Testis (tissue), 2 donors: Measurements from ENCODE around the gene KLHL3.

ENCODE experiments used
- POLR2A ChIP-seq: fragments of 450-650 bp; IDR thresholded peaks from one replicate; pipeline ENCODE4 v1.6.1; 2017; ENCODE audit warnings: antibody characterized with exemption, mild to moderate bottlenecking, moderate library complexity
- TF ChIP-seq, protein P1 (sequence below), 3 experiments: fragments of 450-650 bp in 2 of 3; fragments of 200-600 bp in 1 of 3; sonication (generic) in 1 of 3; IDR thresholded peaks; one replicate each; pipeline ENCODE4 v1.5.1; 2016 to 2019; ENCODE audit warnings: antibody characterized with exemption in 3 of 3, mild to moderate bottlenecking in 2 of 3, moderate library complexity in 1 of 3

DNA sequence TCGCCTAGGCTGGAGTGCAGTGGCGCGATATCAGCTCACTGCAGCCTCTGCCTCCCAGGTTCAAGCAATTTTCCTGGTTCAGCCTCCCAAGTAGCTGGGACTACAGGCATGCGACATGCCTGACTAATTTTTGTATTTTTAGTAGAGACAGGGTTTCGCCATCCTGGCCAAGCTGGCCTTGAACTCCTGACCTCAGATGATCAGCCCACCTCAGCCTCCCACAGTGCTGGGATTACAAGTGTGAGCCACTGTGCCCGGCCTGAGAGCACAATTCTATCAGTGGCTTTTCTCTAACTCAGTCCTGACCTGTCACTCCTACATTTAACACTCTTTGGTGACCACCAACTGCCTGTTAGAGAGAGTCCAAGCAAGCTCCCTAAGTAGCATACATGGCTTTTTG lies 154.1 kb downstream of the KLHL3 start:
- TF ChIP-seq POLR2A = no peak
- TF ChIP-seq, protein P1, sequence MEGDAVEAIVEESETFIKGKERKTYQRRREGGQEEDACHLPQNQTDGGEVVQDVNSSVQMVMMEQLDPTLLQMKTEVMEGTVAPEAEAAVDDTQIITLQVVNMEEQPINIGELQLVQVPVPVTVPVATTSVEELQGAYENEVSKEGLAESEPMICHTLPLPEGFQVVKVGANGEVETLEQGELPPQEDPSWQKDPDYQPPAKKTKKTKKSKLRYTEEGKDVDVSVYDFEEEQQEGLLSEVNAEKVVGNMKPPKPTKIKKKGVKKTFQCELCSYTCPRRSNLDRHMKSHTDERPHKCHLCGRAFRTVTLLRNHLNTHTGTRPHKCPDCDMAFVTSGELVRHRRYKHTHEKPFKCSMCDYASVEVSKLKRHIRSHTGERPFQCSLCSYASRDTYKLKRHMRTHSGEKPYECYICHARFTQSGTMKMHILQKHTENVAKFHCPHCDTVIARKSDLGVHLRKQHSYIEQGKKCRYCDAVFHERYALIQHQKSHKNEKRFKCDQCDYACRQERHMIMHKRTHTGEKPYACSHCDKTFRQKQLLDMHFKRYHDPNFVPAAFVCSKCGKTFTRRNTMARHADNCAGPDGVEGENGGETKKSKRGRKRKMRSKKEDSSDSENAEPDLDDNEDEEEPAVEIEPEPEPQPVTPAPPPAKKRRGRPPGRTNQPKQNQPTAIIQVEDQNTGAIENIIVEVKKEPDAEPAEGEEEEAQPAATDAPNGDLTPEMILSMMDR (IDR thresholded peaks at IDR 0.05) = no peak
